IMR-90 (cell line): ENCODE data around the gene CHRNA5. TPM values are rescaled to one million over a fixed set of nuclear protein-coding genes. Genes with fewer than 3 reads are reported as not detected.
"Not testable (repeated sequence)": the region's sequence is repeated elsewhere in the genome, so short reads cannot be mapped to it uniquely, and the experiment has no call there.

Source experiments
- ATAC-seq: fragments of 200-7000 bp; cut with Tn5 transposase; 2 replicates; pipeline ENCODE4 v1.9.1; 2020; ENCODE audit warnings: low read depth, mild to moderate bottlenecking, moderate library complexity
- BruUV-seq: library from RNA; stranded (reverse); fragments of 400-500 nt; replicated peaks from 2 replicates; lab custom pipeline; 2021; lab: Mats Ljungman, UMichigan
- CTCF ChIA-PET: fragments of 300-600 bp; formaldehyde crosslinking; extraction: SDS; loops from one replicate; lab custom pipeline; 2021; ENCODE audit warnings: antibody characterized with exemption; lab: Yijun Ruan, JAX
- POLR2A ChIA-PET: fragments of 300-600 bp; sonication (Branson Sonifier 250); formaldehyde crosslinking; loops from one replicate; lab custom pipeline; 2022; ENCODE audit warnings: antibody characterized with exemption; ENCODE audit not compliant: unreplicated experiment; lab: Charles Lee
- DNase-seq: peaks from one replicate; pipeline ENCODE4 v3.0.0; 2013
- H2AFZ ChIP-seq: replicated peaks from 2 replicates; pipeline ENCODE3; 2013; ENCODE audit warnings: low read length, mild to moderate bottlenecking; ENCODE audit not compliant: poor library complexity
- H2AK5ac ChIP-seq: 2 replicates; pipeline ENCODE4 v1.6.1; 2013; ENCODE audit warnings: low read depth, low read length, inconsistent platforms
- H2AK9ac ChIP-seq: replicated peaks from 2 replicates; pipeline ENCODE3; 2013; ENCODE audit warnings: mild to moderate bottlenecking, low read depth, low read length, moderate library complexity; ENCODE audit not compliant: poor library complexity
- H2BK120ac ChIP-seq: 2 replicates; pipeline ENCODE4 v1.6.1; 2013; ENCODE audit warnings: low read depth, low read length, inconsistent platforms
- H2BK15ac ChIP-seq: 3 replicates; pipeline ENCODE4 v1.6.1; 2013; ENCODE audit warnings: low read depth, low read length, inconsistent platforms
- H2BK20ac ChIP-seq: 2 replicates; pipeline ENCODE4 v1.6.1; 2013; ENCODE audit warnings: low read depth, mild to moderate bottlenecking, inconsistent platforms, low read length, moderate library complexity
- H2BK5ac ChIP-seq: 2 replicates; pipeline ENCODE4 v1.6.1; 2013; ENCODE audit warnings: mild to moderate bottlenecking, low read depth, low read length, inconsistent platforms; ENCODE audit not compliant: poor library complexity, severe bottlenecking
- H3K14ac ChIP-seq: replicated peaks from 2 replicates; pipeline ENCODE4 v1.6.1; 2013; ENCODE audit warnings: low read depth, low read length, inconsistent platforms
- H3K18ac ChIP-seq: 2 replicates; pipeline ENCODE4 v1.6.1; 2013; ENCODE audit warnings: low read depth, low read length, control low read depth
- H3K23ac ChIP-seq: 2 replicates; pipeline ENCODE4 v1.6.1; 2013; ENCODE audit warnings: low read depth, low read length, inconsistent platforms
- H3K27ac ChIP-seq: 2 replicates; pipeline ENCODE4 v1.5.1; 2013; ENCODE audit warnings: mild to moderate bottlenecking, control low read depth, low read length; ENCODE audit not compliant: insufficient read depth
- H3K27me3 ChIP-seq: 2 replicates; pipeline ENCODE4 v1.6.1; 2013; ENCODE audit warnings: low read length; ENCODE audit not compliant: control insufficient read depth, insufficient read depth
- H3K36me3 ChIP-seq: 2 replicates; pipeline ENCODE4 v1.6.1; 2013; ENCODE audit warnings: low read length, mixed read lengths; ENCODE audit not compliant: control insufficient read depth, insufficient read depth
- H3K4ac ChIP-seq: 2 replicates; pipeline ENCODE4 v1.6.1; 2013; ENCODE audit warnings: low read depth, low read length, inconsistent platforms
- H3K4me1 ChIP-seq: 2 replicates; pipeline ENCODE4 v1.6.1; 2013; ENCODE audit warnings: low read length, mixed read lengths; ENCODE audit not compliant: control insufficient read depth, insufficient read depth
- H3K4me2 ChIP-seq: 2 replicates; pipeline ENCODE4 v1.6.1; 2013; ENCODE audit warnings: low read depth, mild to moderate bottlenecking, control low read depth, low read length, moderate library complexity
- H3K4me3 ChIP-seq: 2 replicates; pipeline ENCODE4 v1.5.1; 2013; ENCODE audit warnings: low read depth, mild to moderate bottlenecking, control low read depth, low read length, moderate library complexity; ENCODE audit not compliant: insufficient read depth
- H3K56ac ChIP-seq: 2 replicates; pipeline ENCODE4 v1.6.1; 2013; ENCODE audit warnings: low read length, inconsistent platforms; ENCODE audit not compliant: insufficient read depth; ENCODE audit errors: extremely low read depth
- H3K79me1 ChIP-seq, 2 experiments: 2 replicates each; pipeline ENCODE4 v1.6.1; 2013; ENCODE audit warnings: low read length in 2 of 2, inconsistent platforms in 1 of 2, low read depth in 1 of 2
- H3K9ac ChIP-seq: 2 replicates; pipeline ENCODE4 v1.6.1; 2013; ENCODE audit warnings: low read depth, low read length, control low read depth
- H3K9me1 ChIP-seq: 2 replicates; pipeline ENCODE4 v1.6.1; 2013; ENCODE audit warnings: low read length, inconsistent platforms; ENCODE audit not compliant: insufficient read depth
- H3K9me3 ChIP-seq: 2 replicates; pipeline ENCODE4 v1.6.1; 2013; ENCODE audit warnings: low read length; ENCODE audit not compliant: control insufficient read depth, insufficient read depth
- H4K20me1 ChIP-seq: 2 replicates; pipeline ENCODE4 v1.6.1; 2013; ENCODE audit warnings: low read length, inconsistent platforms; ENCODE audit not compliant: insufficient read depth
- H4K5ac ChIP-seq: 2 replicates; pipeline ENCODE4 v1.6.1; 2013; ENCODE audit warnings: mild to moderate bottlenecking, low read depth, low read length, control low read depth
- H4K8ac ChIP-seq, 2 experiments: 2 replicates each; pipeline ENCODE4 v1.6.1; 2013; ENCODE audit warnings: low read depth in 2 of 2, low read length in 2 of 2, control low read depth in 1 of 2, inconsistent platforms in 1 of 2
- H4K91ac ChIP-seq: 2 replicates; pipeline ENCODE4 v1.6.1; 2013; ENCODE audit warnings: low read depth, low read length, inconsistent platforms; ENCODE audit not compliant: insufficient read depth
- WGBS, 2 experiments: methylation state at CpG; one replicate each; pipeline versions ENCODE4 v1.1.5 to v1.1.7; 2013; ENCODE audit warnings: missing lambda C conversion rate in 2 of 2; ENCODE audit not compliant: insufficient read length in 1 of 2; ENCODE audit errors: extremely low coverage in 2 of 2; 5-methylcytosine and 5-hydroxymethylcytosine counted together
- dilution Hi-C: fragments of 300-500 bp; cut with HindIII; formaldehyde crosslinking; loops from one replicate; pipeline ENCODE4 v1.14.3; 2018; ENCODE audit warnings: low sequenced_read_pairs; ENCODE audit not compliant: unreplicated experiment
- in situ Hi-C: fragments of 300-500 bp; cut with MboI; formaldehyde crosslinking; loops from 3 replicates; pipeline ENCODE4 v1.14.3; 2019; ENCODE audit warnings: low sequenced_read_pairs, inconsistent platforms, mixed read lengths
- intact Hi-C: fragments of 100-400 bp; cut with micrococcal nuclease; formaldehyde crosslinking; loops from 2 replicates; pipeline ENCODE4 v1.10.0; 2022
- polyA plus RNA-seq, 3 experiments: library from polyadenylated mRNA; depleted of rRNA; stranded (reverse); fragments of >200 nt; gene quantifications; 2 replicates each; pipeline ENCODE4 v1.2.3, GENCODE V29; 2012; ENCODE audit warnings: low replicate concordance in 1 of 3
- total RNA-seq: library from RNA; depleted of rRNA; stranded (reverse); fragments of >200 nt; gene quantifications from 2 replicates; pipeline ENCODE4 v1.2.3, GENCODE V29; 2012

Gene CHRNA5
- total and polyA plus RNA-seq, 2 of the 4 experiments (the other 2 are of a cell fraction) = 0.54 to 0.94 TPM

DNA sequence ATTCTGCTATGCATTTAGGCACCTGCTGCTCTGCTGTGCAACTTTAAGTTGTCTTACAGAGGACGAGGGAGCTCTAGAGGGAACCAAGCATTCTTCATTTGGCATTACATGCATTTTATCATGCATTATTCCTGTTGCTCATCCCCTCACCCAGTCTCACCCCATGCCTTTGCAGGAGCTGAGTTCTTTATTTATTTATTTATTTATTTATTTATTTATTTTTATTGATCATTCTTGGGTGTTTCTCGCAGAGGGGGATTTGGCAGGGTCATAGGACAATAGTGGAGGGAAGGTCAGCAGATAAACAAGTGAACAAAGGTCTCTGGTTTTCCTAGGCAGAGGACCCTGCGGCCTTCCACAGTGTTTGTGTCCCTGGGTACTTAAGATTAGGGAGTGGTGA, 45.3 kb upstream of the CHRNA5 start:
- intact Hi-C loops, H3K14ac ChIP-seq, H4K5ac ChIP-seq, ATAC-seq, H2BK15ac ChIP-seq, H3K23ac ChIP-seq, H2BK5ac ChIP-seq, H4K8ac ChIP-seq, CTCF ChIA-PET, H2AK9ac ChIP-seq, in situ Hi-C loops, H2BK20ac ChIP-seq, H3K4me3 ChIP-seq, H3K9me1 ChIP-seq, DNase-seq, H2AK5ac ChIP-seq, H3K9ac ChIP-seq, H4K91ac ChIP-seq, H3K4me2 ChIP-seq, H3K4me1 ChIP-seq, POLR2A ChIA-PET, H2BK120ac ChIP-seq, H3K36me3 ChIP-seq, H3K27me3 ChIP-seq, H3K9me3 ChIP-seq, H3K79me1 ChIP-seq, H4K20me1 ChIP-seq, H3K56ac ChIP-seq, H3K27ac ChIP-seq, BruUV-seq, H2AFZ ChIP-seq, dilution Hi-C loops, H3K18ac ChIP-seq, H3K4ac ChIP-seq: not testable (repeated sequence)
- 100% methylated on average over 1 of the region's 3 CpGs; no CpG with 5 or more reads in 1 of the 2 experiments for WGBS, 2 experiments
